ENCODE measurements around the gene AADAC.

GRCh38 chr3:151792411-151792810, 21.5 kb upstream of the AADAC start:
- no peak for TF ChIP-seq CTCF (IDR thresholded peaks at IDR 0.05)
- no peak for TF ChIP-seq POLR2A (IDR thresholded peaks at IDR 0.05)

Measured in heart left ventricle (tissue), 13 donors.